Stimulated activated CD4-positive, alpha-beta T cell treated with anti-CD3 and anti-CD28 coated beads, Interleukin-12 subunit alpha, Interleukin-12 subunit beta, amount 100 ng/mL, for 48 hours (primary cell): ENCODE measurements around the gene BABAM1.

Experiments
- DNase-seq, 3 donors: peaks; one replicate each; pipeline ENCODE4 v3.0.0-alpha.2; 2020; ENCODE audit warnings: low read depth in 2 of 3, low spot score in 1 of 3

BABAM1 gene

DNA sequence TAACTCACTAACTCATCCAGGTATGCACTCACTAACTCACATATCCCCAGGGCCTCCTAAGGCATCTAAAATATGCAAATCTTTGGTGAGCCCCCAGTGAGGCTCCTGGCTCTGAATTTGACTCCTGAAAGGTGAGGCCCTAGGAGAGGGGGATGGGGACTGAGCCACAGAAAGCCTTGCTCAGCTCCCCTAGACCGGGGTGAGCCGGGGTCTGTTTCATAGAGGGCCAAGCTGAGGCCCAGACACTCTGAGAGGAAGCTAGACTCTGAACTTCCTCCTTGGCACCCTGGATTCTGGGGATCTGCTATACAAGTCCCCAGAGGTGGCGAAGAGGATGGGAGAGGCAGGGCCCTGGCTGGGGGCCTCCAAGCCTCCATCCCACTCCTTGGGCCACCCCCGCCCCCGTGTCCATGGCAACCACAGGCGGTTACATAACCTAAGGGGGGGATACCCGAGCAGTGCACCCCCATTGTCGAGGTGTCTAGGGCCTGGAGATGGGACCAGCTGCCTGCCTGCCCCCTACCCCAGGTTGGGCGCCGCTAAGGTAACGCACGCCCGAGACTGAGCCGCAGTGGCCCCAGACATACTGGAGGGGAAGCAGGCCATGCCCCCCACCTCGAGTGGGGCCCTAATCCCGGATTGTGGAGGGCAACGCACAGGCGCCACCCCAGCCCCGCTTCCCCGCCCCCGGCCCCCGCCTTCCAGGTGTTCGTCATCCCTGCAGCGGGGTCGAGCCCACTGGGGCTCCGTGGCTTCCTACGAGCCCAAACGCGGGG, 35.3 kb downstream of the BABAM1 start:
- DNase-seq = no peak

DNA sequence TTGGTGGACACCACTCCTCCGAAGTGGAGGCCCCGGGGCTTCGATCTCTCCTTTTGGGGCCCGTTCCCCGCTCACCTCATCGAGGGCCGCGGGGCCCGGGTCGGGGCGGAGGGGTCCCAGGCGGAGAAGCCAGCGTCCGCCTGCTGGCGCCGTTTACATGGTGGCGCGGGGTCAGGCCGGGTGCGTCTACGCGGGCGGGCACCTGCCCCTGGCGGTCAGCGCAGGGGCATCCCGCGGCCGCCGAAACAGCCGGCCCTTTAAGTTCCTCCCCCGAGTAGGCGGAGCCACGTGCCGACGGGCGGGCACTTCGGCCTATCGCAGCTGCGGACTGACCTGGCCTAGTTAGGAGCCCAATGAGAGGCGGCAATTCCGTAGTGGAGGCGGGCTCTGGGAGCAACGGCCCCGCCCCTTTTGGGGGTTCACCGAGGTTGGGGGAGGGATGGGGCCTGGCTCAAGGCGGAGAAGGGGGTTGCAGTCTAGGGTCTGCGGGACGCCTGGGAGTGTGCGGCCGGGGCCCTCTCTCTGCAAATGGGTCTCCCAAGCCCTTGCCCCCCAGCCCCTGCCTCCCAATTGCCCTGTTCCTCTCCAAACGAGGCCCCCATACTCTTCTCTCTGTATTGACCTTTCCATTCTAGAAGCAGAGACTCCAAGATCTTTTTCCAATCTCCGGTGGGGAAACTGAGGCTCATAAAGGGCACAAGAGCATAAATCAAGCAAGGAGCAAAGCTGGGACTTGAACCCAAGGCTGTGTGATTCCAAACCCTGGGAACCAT, 36.1 kb downstream of the BABAM1 start, which contains the start of gene ABHD8:
ABHD8 (minus strand) TSS at position 259 of the 773 bp plus-strand sequence. CDS start 1,809 bp downstream, outside the sequence.
- peak; percentile 89 to 95 (median 93) for DNase-seq

DNA sequence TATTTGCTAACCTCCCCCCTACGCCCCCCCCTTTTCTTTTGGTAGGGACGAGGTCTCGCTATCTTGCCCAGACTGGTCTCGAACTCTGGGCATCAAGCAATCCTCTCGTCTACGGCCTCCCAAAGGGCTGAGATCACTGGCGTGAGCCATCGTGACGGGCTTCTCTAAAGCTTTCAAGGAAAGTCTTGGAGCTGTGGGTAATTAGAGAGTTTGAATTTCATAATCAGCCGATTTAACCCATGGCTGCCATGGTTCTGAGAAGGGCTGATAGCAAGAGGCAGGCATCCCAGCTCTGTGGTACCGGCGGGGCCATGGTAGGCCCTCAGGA, 36.7 kb downstream of the BABAM1 start:
- no peak for DNase-seq

DNA sequence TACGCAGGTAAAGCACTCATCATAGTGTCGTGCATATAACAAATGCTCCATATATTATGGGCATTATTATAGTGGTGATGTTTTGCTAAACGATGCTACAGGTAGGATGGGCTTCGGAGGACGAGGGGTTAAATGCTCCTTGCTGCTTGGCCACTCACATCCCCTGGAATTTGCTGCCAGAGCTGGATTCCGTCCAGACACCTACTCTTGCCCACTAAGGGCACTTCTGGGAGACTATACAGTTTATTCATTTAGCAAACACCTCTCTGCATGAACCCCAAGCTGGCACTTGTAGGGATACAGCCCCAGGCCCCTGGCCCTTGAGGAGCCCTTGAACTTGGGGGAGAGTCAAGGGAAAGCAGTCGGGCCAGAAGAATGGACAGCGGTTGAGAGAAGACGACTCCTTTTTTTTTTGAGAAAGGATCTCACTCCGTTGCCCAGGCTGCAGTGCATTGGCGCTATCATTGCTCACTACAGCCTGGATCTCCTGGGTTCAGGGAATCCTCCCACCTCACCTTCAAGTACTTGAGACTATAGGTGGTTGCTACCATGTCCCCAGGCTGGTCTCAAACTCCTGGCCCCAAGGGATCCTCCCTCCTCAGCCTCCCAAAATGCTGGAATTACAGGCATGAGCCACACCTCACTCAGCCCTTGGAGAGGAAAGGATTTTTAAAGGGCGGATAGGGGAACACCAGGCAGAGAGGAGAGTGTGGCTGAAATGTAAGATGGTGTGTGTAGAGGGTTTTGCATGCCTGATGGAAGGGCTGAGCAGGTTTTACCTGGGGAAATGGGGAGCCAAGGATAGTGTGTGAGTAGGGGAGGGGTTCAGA, 37.4 kb downstream of the BABAM1 start:
- no peak for DNase-seq

DNA sequence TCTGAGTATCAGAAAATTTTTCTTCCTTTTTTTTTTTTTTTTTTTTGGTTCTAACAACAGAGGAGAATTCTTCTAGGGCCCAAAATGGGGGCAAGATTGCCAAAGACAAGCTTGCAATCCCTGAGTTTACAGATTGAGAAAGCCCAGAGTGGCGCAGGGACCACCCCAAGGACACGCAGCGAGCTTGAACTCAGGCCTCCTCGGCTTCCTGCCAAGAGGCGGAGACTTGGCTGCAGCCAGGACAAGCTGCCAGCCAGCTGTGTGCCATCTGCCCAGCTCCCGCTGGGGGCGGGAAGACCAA, 37.9 kb downstream of the BABAM1 start:
- DNase-seq = no peak

DNA sequence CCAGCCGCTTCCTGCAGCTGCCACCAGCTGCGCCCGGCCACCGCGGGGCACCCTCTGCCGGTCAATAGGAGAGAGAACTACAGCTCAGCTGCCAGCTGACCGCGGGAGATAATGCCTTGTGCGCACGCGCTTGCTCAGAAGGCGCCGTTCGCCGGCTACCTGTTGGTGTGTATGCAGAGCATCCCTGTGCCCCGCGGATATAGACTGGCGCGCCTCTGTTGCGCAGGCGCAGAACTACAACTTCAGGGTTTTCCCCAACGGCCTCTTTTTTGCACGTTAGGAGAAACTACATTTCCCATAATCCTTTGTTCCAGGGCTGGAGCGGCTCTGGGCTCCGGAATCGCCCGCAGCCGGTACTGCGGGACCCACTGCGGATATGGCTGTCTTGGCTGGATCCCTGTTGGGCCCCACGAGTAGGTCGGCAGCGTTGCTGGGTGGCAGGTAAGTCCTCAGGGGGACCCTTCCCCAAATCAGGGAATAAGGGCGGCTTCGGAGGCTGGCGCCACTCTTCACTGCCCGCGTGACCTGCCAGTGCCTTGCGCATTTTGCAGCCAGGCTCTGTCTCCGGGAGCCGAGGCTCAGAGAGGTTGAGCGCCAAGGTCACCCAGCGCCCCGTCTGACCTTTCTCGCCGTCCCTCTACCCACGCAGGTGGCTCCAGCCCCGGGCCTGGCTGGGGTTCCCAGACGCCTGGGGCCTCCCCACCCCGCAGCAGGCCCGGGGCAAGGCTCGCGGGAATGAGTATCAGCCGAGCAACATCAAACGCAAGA, 38.5 kb downstream of the BABAM1 start, which contains the start of gene MRPL34:
MRPL34 (plus strand) TSS at position 356 of the 768 bp plus-strand sequence; CDS start at position 377, 21 bp downstream.
- peak; percentile 89 to 95 (median 92) for DNase-seq

DNA sequence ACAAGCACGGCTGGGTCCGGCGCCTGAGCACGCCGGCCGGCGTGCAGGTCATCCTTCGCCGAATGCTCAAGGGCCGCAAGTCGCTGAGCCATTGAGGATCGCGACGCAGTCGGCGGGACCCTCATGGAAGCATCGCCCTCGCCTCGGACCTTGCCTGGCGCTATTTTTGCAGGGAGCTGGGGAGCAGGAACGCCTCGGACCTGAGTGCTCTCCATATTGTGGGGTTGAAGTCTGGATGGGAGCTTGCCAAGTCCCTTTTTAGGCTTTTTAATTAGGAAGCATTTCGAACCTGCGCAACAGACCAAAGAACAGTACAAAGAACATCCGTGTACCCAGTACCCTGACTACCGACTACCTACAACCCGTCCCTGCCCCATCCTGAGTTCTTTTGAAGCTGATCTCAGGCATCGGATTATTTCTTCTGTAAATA, 39.1 kb downstream of the BABAM1 start:
- DNase-seq = no peak

DNA sequence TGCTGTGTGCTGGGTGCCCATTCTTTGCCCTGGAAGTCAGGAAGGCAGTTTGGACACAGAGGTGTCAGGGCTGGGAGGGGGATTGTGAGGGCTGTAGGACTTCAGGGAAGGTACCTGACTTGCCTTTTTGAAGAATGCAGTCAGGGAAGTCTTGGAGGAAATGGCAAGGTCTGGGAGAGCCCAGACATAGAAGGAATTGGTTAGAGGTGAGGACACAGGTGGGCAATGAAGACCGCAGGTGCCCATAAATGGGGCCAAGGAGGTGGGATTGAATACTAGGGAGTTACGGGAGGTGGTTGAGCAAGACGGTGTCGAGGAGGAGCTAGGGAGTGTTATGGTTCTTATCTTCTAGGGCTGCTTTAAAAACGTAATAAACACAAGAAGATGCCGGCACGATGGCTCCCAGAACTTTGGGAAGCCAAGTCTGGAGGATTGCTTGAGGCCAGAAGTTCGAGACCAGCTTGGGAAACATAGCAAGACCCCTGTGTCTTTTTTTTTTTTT, 40.7 kb downstream of the BABAM1 start:
- DNase-seq = no peak

DNA sequence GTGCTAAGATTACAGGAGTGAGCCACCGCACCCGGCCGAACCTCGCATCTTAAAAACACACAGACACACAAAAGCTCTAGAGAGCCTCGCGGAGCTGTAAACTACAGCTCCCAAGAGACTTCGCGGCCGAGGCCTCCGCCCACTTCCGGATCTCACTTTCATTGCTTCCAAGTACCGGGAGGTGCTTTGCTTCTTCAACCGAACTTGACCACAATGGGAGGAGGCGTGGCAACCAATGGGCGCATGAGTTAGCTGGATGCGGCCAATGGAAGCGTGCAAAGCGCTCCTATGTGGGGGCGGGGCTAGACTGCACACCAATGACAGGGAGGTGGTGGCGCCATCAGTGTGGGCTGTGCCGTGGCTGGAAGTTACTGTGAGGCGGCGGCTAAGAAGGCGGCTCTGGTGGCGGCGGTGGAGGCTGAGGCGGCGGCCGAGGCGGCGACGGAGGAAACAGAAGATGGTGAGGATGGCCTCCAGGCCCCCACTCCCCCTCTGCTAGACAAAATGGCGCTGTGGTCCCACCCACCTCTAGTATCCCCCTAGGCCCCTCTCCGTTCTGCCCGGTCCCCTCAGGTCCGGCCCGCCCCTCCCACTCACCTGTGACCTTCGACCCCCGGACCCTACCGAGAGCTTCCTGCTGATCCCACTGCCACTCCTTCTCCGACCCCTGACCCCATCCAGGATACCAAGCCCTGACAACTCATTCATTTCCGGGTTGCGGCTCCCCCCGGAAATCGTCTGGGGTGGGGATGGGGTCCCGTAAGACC, 42.1 kb downstream of the BABAM1 start, which contains the start of gene DDA1:
DDA1 (plus strand) TSS at position 366 of the 767 bp plus-strand sequence; CDS start at position 458, 92 bp downstream.
- peak; percentile 98 to 99 (median 99) for DNase-seq

DNA sequence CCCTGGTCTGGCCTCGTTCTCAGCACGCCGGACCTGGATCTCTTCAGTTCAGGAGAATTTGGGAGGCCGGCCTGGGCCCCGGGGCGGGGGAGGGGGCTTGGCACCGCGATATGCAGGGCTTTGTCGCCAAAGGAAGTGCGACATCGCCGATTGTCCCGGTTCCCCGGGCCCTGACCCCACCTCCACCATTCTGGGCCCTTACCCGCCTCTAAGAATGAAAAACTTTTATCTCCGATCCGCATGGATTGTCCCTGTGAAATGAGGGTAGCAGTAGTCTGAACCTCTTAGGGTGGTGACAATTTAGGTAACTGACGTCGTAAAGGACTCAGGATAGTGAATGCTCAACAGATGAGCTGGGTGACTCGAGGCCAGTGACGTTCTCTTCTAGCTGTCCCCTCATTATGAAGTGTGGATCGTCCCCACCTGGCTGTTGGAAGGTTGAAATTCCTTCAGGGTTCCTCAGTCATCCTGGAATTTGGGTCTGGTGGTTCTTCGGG, 42.8 kb downstream of the BABAM1 start:
- no peak for DNase-seq

DNA sequence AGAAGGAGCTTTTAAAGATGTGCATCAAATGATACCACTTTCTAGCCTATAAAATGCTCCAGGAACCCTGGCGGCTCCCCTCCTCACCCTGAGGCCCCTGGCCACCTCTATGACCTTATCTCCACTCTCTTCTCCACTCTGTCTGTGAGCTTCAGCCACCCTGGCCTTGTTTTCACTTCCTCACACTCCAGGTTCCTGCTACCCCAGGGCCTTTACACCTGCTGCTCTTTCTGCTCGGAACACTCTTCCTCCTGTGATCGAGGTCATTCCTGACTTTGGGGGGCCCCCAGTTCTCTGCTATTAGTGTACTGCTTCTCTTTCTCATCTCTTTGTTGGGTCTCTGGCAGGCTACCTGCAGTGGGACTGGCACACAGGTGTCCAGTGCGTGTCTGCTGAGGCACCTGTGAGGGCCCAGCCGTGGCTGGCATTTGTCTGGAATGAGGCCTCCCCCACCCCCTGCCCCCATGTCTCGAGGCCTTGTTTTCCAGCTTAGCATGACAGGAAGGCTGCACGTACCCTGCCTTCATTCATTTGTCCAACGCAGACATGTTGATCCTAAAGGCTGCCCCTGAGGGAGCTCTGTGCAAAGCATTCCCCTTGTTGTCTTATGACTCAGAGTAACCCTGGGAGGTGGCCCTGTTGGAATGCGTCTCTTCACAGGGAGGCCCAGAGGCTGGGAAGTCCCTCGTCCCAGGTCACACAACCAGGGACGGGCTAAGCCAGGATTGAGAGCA, 44.4 kb downstream of the BABAM1 start:
- DNase-seq = no peak

DNA sequence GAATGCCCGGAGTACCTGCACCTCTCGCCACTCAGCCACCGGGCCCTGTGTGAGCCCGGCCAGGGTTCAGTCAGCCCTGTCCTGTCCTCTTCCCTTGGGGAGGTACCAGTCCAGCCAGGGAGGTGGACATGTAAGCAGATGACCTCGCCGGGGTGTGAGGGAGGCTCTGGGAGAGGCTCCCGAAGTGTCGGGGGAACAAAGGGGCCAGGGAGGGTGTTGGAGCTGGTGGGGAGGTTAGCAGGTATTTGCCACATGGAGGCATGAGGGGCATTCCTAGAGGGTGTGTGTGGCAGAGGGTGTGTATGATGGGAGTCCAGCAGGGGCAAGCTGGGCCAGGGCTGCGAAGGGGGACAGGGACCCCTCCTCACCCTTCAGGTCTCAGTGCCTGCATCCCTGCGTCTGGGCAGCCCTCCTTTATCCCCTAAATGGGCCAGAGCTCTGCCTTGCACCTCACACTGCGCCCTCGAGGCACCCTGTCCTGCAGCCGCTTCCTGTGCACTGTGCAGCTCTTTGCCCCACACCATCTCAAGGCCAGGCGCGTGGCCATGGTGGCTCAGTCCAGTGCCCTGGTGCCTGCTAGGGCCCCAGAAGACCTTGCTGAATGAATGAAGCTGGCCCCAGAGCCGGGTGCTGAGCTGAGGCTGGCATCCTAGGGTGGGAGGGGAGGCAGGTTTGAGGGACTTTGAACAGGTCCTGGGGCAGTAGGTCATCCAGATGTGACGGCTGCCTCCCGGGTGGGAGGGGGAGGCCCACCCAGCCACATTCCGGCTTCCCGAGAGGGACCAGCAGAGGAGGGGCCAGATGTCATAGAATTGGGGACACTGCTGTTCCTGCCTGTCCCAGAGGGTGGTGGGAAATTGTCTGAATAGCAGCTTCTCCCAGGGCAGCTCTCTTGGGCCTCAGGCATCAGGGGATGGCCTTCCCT, 45.2 kb downstream of the BABAM1 start:
- no peak for DNase-seq

DNA sequence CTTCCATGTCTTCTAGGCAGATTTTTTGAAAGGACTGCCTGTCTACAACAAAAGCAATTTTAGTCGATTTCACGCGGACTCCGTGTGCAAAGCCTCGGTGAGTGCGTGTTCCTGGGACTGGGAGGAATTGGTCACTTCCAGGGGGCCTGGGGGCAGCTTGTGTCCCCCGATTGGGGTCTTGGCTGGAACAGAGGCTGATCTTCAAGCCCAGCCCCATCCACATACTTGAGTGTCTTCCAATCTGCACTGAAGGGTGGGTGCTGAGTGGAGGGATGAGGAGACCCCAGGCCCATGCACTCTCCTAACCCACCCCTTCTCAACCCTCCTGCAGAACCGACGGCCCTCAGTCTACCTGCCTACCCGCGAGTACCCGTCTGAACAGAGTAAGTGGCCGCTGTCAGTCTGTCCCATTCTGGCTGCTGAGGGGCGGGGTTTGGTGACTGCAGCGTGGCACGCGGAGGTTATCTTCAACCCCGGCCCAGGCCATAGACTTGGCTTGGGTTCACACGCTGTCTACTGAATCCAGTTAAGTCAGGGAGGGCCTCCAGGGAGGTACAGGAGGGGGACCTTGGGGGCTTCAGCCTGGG, 46.9 kb downstream of the BABAM1 start:
- DNase-seq = no peak

DNA sequence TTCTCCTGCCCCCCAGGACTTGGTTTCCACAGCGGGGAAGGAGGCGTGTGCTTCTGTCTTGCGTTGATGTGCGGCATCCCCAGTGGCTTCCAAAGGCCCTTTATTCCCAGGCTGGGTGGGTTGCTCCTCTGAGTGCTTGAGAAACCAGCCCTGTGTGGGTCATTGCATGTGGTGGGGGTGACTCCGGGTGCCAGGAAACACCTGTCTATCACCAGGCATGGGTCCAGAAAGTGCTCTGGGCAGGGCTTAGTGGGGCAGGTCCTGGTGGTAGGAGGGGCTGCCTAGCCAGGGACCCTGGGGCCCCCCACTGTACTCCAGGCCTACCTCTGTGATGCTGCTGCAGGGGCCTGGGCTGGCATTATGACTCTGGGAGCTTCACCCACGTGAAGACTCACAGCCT, 51.7 kb downstream of the BABAM1 start:
- DNase-seq = no peak

DNA sequence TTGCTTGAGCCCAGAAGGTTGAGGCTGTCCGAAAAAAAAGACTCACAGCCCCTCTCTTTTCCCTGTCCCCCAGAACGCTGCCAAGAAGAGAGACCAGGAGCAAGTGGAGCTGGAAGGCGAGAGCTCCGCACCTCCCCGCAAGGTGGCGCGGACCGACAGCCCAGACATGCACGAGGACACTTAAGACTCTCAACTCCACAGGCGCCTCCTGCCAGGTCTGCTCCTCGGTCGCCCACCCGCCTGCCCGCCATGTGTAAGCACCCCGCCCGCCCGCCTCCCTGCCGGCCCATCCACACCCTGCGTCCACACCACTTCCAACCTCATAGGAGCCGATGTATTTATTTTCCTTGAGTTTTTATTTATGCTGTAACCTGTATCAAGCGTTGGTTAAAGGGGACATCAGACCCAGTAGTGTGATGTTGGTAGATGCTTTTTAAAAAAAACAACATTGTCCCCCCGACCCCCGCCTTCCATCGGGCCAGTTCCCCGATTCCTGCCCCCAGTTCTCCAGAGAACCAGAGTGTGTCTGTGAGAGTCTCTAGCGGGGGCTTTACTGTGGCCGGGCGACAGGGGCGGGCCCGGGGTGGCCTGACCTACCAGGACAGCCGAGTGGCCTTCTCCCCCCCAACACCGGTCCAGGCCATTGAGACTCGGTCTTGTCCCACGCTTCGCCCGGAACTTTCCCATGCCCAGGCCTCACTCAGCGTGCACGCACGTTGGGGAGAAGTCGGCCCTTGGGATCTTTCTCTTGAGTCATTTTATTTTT, 52.4 kb downstream of the BABAM1 start:
- no peak for DNase-seq

DNA sequence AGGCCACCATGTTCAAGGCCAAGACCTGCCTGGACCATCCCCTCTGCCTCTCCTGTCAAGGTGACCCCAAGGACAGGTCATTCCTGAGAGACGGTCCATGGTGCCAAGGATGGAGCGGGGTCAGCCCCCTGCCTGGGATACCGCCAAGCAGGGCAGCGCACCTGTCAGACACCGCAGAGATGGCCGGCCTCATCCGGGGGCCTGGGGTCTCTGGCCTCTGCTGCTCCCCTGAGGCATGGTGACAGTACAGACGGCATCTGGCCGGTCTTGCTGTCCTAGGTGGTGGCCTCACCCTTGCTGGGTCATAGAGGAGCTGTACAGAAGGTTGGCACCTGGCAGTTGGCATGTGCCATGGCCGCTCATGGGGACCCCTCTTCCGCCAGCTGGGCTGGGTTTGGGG, 53.2 kb downstream of the BABAM1 start:
- DNase-seq = no peak
